ENCODE data around the gene CBFA2T3.

DNA sequence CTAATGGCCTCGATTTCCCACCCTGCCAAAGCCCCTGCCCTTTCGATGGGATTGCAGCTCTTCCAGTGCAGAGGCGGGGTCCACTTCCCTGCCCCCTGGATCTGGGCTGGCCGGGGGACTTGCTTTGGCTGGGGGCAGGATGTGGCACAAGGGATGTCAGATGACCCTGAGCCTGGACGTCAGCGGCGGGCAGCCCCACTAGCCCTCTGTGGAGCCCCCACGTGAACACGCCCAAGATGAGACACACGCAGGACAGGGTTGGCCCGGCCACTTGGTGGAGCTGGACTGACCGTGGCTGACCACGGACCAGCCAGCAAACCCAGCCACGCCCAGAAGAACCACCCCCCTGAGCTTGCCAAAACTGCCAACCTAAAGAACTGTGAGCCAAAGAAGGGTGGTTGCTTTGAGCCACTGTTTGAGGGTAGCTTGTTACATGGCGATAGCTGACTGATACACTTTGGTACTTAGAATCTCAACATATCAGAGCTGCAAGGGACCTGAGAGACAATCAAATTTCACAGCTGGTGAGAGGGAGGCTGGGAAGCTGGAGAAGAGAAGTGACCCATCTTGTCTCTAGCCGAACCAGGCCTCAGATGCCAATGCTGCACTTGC, 63.9 kb downstream of the CBFA2T3 start:
- TF ChIP-seq, protein P1, sequence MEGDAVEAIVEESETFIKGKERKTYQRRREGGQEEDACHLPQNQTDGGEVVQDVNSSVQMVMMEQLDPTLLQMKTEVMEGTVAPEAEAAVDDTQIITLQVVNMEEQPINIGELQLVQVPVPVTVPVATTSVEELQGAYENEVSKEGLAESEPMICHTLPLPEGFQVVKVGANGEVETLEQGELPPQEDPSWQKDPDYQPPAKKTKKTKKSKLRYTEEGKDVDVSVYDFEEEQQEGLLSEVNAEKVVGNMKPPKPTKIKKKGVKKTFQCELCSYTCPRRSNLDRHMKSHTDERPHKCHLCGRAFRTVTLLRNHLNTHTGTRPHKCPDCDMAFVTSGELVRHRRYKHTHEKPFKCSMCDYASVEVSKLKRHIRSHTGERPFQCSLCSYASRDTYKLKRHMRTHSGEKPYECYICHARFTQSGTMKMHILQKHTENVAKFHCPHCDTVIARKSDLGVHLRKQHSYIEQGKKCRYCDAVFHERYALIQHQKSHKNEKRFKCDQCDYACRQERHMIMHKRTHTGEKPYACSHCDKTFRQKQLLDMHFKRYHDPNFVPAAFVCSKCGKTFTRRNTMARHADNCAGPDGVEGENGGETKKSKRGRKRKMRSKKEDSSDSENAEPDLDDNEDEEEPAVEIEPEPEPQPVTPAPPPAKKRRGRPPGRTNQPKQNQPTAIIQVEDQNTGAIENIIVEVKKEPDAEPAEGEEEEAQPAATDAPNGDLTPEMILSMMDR (IDR thresholded peaks at IDR 0.05): no peak
- no peak for TF ChIP-seq ZFX (IDR thresholded peaks at IDR 0.05; ENCODE audit: borderline replicate concordance)

Measured in 22Rv1 (cell line).